Lung (tissue), 12 donors: ENCODE data around the gene SNED1. TPM values are rescaled to one million over a fixed set of nuclear protein-coding genes. Genes with fewer than 3 reads are reported as not detected.

Experiments
- ATAC-seq: fragments of 200-7000 bp; cut with Tn5 transposase; one replicate; pipeline ENCODE4 v1.9.1; 2020; ENCODE audit warnings: moderate number of reproducible peaks; ENCODE audit not compliant: insufficient read depth, low FRiP score
- DNase-seq, 3 donors: peaks; one replicate each; pipeline ENCODE4 v3.0.0-alpha.2; 2013 to 2017
- H3K27ac ChIP-seq, 2 donors: one replicate each; pipeline ENCODE4 v1.5.1; 2013; ENCODE audit warnings: mild to moderate bottlenecking in 2 of 2, moderate library complexity in 2 of 2, control low read depth in 1 of 2, inconsistent platforms in 1 of 2, low read depth in 1 of 2, low read length in 1 of 2
- H3K27me3 ChIP-seq, 3 donors: one replicate each; pipeline ENCODE4 v1.5.1; 2013; ENCODE audit warnings: low read length in 2 of 3; ENCODE audit not compliant: control insufficient read depth in 3 of 3, insufficient read depth in 3 of 3
- H3K36me3 ChIP-seq, 4 donors: one replicate each; pipeline ENCODE4 v1.5.1; 2013; ENCODE audit warnings: low read length in 4 of 4, mild to moderate bottlenecking in 1 of 4, moderate library complexity in 1 of 4; ENCODE audit not compliant: control insufficient read depth in 4 of 4, insufficient read depth in 4 of 4
- H3K4me1 ChIP-seq, 5 donors: one replicate each; pipeline ENCODE4 v1.5.1; 2013; ENCODE audit warnings: low read length in 5 of 5, mild to moderate bottlenecking in 2 of 5, moderate library complexity in 1 of 5; ENCODE audit not compliant: control insufficient read depth in 5 of 5, insufficient read depth in 5 of 5
- H3K4me3 ChIP-seq: one replicate; pipeline ENCODE4 v1.5.1; 2013; ENCODE audit warnings: mild to moderate bottlenecking, control low read depth, moderate library complexity
- H3K9ac ChIP-seq, 2 donors: one replicate each; pipeline ENCODE4 v1.5.1; 2013; ENCODE audit warnings: low read length in 2 of 2, control low read depth in 1 of 2; ENCODE audit not compliant: insufficient read depth in 1 of 2
- H3K9me3 ChIP-seq, 4 donors: one replicate each; pipeline ENCODE4 v1.5.1; 2013; ENCODE audit warnings: low read length in 3 of 4, mild to moderate bottlenecking in 1 of 4, moderate library complexity in 1 of 4; ENCODE audit not compliant: control insufficient read depth in 4 of 4, insufficient read depth in 3 of 4
- WGBS, 2 donors: extraction: QIAGEN DNeasy Blood & Tissue Kit; methylation state at CpG; one replicate each; pipeline ENCODE4 v1.1.7; 2013; 5-methylcytosine and 5-hydroxymethylcytosine counted together
- polyA plus RNA-seq, 2 donors: library from polyadenylated mRNA; stranded (reverse); fragments of 200-250 nt; gene quantifications; one replicate each; pipeline ENCODE4 v1.2.1, GENCODE V29; 2013
- total RNA-seq, 2 donors: library from RNA; depleted of rRNA in 1 of 2; stranded (reverse); fragments of >200 nt in 1 of 2; gene quantifications; one replicate each; pipeline ENCODE4 v1.2.1, GENCODE V29; 2014 to 2021
- TF ChIP-seq, protein P1 (sequence below): IDR thresholded peaks from 2 replicates; pipeline ENCODE4 v1.5.1; 2012; ENCODE audit warnings: mild to moderate bottlenecking; ENCODE audit errors: control extremely low read depth, extremely low read depth
- donor health status: control.
- donor health status: control.
- donor health status: Bipolar disorder and iron deficiency.
- donor health status: healthy.
- donor health status: DM: yes; HTN: yes; CAD: no.

SNED1 gene
- total and polyA plus RNA-seq, 4 donors: 5.9 to 74.6 (median 34.7) TPM

DNA sequence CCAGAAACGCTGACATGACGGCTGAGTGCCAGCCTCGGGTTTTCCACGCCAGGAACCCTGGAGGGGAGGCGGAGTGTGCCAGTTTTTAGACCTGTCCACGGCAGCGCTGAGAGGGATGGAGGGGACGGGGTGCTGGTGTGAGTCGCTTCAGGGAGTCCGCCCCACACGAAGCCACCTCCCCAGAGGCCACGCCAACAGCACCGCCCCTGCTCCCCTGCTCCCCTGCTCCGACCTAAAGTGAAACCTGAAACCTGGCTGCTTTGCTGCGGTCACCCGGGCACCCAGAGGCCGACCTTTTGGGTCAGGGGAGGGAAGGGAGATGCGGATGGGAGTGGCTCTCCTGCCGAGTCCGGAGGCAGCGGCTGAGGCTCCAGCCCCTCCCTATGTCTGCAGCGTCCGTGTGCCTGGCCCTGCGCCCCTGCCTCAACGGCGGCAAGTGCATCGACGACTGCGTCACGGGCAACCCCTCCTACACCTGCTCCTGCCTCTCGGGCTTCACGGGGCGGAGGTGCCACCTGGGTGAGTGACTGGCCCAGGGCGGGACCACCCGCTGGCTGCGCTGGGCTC lies 38.1 kb downstream of the SNED1 start:
- Histone ChIP-seq H3K9me3 (no peaks in the 10 kb centered on the region), H3K9ac (no peak overlapping the region), H3K27me3 (no peaks in the 10 kb centered on the region), H3K4me1 (peaks cover 0 to 11% (median 0%) of the 10 kb centered on the region in 5 donors), H3K4me3 (peak overlapping the region; percentile 19), H3K27ac (no peak overlapping the region), H3K36me3 (peaks cover 0 to 43% (median 35%) of the 10 kb centered on the region in 4 donors)
- TF ChIP-seq, protein P1, sequence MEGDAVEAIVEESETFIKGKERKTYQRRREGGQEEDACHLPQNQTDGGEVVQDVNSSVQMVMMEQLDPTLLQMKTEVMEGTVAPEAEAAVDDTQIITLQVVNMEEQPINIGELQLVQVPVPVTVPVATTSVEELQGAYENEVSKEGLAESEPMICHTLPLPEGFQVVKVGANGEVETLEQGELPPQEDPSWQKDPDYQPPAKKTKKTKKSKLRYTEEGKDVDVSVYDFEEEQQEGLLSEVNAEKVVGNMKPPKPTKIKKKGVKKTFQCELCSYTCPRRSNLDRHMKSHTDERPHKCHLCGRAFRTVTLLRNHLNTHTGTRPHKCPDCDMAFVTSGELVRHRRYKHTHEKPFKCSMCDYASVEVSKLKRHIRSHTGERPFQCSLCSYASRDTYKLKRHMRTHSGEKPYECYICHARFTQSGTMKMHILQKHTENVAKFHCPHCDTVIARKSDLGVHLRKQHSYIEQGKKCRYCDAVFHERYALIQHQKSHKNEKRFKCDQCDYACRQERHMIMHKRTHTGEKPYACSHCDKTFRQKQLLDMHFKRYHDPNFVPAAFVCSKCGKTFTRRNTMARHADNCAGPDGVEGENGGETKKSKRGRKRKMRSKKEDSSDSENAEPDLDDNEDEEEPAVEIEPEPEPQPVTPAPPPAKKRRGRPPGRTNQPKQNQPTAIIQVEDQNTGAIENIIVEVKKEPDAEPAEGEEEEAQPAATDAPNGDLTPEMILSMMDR: no peak
- 39 to 44% methylated on average over 36 of the region's 36 CpGs for WGBS, 2 donors
- ATAC-seq: peak; percentile 55
- DNase-seq: no peak

DNA sequence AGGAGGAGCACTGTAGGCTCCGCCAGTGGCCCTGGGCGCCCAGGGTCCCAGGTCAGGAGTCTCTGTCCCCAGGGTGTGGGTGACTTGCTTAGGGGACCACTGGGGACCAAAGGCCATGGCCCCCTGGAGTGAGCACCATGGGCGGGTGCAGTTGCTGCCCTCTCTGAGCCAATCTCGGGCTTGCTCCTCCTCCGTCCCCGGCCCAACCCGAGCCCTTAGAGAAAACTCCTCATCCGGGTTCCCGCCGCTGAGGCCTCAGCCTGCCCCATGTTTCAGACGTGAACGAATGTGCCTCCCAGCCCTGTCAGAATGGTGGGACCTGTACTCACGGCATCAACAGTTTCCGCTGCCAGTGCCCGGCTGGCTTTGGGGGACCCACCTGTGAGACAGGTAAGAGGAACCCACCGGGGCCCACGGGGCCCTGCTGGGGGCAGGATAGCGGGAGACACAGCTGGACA lies 38.6 kb downstream of the SNED1 start:
- ATAC-seq (no peak), DNase-seq (no peak)
- H3K27me3 ChIP-seq: no peaks in the 10 kb centered on the region
- TF ChIP-seq, protein P1: no peak
- H3K27ac ChIP-seq: no peak overlapping the region
- peaks cover 0 to 11% (median 0%) of the 10 kb centered on the region in 5 donors for H3K4me1 ChIP-seq
- H3K36me3 ChIP-seq: peaks cover 0 to 43% (median 38%) of the 10 kb centered on the region in 4 donors
- no peak overlapping the region for H3K4me3 ChIP-seq
- WGBS, 2 donors: 82 to 86% methylated on average over 18 of the region's 18 CpGs
- H3K9me3 ChIP-seq: no peaks in the 10 kb centered on the region
- H3K9ac ChIP-seq: no peak overlapping the region

DNA sequence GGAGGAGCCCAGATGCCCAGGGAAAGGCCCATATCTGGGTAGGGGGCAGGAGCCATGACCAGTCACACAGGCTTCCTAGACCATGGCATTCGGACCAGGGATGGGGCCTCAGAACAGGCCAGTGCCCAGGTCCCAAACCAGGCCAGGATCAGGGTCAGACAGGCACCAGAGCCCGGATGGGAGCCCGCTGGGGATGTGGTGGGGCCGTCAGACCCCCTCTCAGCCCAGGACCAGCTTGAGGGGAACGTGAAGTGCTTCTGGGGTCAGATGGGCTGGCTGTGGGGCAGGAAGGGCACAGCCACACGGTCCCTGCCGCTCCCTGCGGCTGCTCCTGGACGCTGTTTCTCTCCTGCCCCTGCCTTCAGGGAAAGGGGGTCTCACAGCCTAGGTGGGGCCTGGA lies 39.1 kb downstream of the SNED1 start:
- 95 to 98% methylated on average over 9 of the region's 9 CpGs for WGBS, 2 donors
- ATAC-seq: no peak

More for the DNA sequence above, 39.1 kb downstream of the SNED1 start:
- no peaks in the 10 kb centered on the region for H3K9me3 ChIP-seq
- TF ChIP-seq, protein P1: no peak
- peaks cover 0 to 43% (median 39%) of the 10 kb centered on the region in 4 donors for H3K36me3 ChIP-seq
- no peaks in the 10 kb centered on the region for H3K27me3 ChIP-seq
- H3K9ac ChIP-seq: no peak overlapping the region
- H3K4me1 ChIP-seq: peaks cover 0 to 11% (median 0%) of the 10 kb centered on the region in 5 donors
- H3K4me3 ChIP-seq: no peak overlapping the region
- no peak for DNase-seq
- H3K27ac ChIP-seq: no peak overlapping the region
